ENCODE measurements around the gene HSPA4L.

HSPA4L gene

GRCh38 chr4:127870281-127870680, 88.2 kb downstream of the HSPA4L start:
- no peak for TF ChIP-seq CTCF (IDR thresholded peaks at IDR 0.05; ENCODE audit: extremely low read depth, missing control alignments)
- DNase-seq (ENCODE audit: low spot score): no peak

- no peak for TF ChIP-seq CTCF (IDR thresholded peaks at IDR 0.05; ENCODE audit: extremely low read depth, missing control alignments)
- DNase-seq (ENCODE audit: low spot score): no peak
These were observed 88.6 kb downstream of the HSPA4L start for GRCh38 chr4:127870688-127871087.

- DNase-seq (ENCODE audit: low spot score): no peak
- no peak for TF ChIP-seq CTCF (IDR thresholded peaks at IDR 0.05; ENCODE audit: extremely low read depth, missing control alignments)
These were observed 93.7 kb downstream of the HSPA4L start for GRCh38 chr4:127875791-127876190.

- DNase-seq (ENCODE audit: low spot score): peak; percentile 91
- no peak for TF ChIP-seq CTCF (IDR thresholded peaks at IDR 0.05; ENCODE audit: extremely low read depth, missing control alignments)
These were observed 98.8 kb downstream of the HSPA4L start, which contains the start of gene PLK4 for GRCh38 chr4:127880763-127881562. TSS of gene PLK4 (plus strand) at chr4:127880893. CDS start at chr4:127881135, 242 bp downstream.

GRCh38 chr4:127881563-127881864, 99.4 kb downstream of the HSPA4L start:
- TF ChIP-seq CTCF (IDR thresholded peaks at IDR 0.05; ENCODE audit: extremely low read depth, missing control alignments): no peak
- DNase-seq (ENCODE audit: low spot score): peak; percentile 35

- DNase-seq (ENCODE audit: low spot score): no peak
- no peak for TF ChIP-seq CTCF (IDR thresholded peaks at IDR 0.05; ENCODE audit: extremely low read depth, missing control alignments)
These were observed 106.4 kb downstream of the HSPA4L start for GRCh38 chr4:127888559-127888958.

GRCh38 chr4:127889903-127890302, 107.8 kb downstream of the HSPA4L start:
- DNase-seq (ENCODE audit: low spot score): no peak
- TF ChIP-seq CTCF (IDR thresholded peaks at IDR 0.05; ENCODE audit: extremely low read depth, missing control alignments): no peak

Data from GM20000 (cell line).